GM19023 (cell line): ENCODE data around the gene GNA15.

Source experiments
- ATAC-seq: cut with Tn5 transposase; IDR thresholded peaks from one replicate; pipeline ENCODE4 v1.9.1; 2021; ENCODE audit warnings: mild to moderate bottlenecking, moderate library complexity; ENCODE audit not compliant: unreplicated experiment

Gene GNA15

DNA sequence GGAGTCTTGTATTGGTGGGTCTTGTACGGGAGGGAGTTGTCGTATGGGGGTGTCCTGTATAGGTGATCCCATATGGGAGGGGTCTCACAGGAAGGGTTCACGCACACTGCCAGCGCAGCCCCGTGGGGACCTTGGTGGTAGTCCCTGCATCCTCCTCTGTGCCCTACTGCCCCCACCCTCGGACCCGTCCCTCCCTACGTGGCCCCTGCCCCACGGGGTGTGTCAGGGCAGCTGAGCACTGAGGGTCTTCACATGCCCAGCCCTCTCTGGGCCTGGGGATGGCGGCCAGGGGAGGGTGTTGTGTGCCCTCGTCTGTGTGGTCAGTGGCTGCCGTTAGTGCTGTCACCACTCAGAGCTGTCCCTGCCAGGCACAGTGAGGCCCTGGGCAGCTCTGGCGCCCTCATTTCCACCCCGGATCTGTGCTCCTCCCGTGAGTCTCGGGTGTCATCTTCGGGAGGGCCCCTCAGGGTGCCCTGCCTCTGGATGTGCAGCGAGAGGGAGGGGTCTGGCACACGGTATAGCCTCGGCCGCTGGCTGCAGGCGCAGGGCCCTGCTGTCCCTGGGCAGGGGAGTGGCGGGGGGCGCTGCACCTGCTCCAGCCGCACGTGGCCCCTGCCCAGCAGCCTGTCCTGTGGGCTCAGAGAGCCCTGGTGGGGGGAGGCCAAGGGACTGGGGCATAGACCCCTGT lies 16.0 kb upstream of the GNA15 start:
- no peak for ATAC-seq

DNA sequence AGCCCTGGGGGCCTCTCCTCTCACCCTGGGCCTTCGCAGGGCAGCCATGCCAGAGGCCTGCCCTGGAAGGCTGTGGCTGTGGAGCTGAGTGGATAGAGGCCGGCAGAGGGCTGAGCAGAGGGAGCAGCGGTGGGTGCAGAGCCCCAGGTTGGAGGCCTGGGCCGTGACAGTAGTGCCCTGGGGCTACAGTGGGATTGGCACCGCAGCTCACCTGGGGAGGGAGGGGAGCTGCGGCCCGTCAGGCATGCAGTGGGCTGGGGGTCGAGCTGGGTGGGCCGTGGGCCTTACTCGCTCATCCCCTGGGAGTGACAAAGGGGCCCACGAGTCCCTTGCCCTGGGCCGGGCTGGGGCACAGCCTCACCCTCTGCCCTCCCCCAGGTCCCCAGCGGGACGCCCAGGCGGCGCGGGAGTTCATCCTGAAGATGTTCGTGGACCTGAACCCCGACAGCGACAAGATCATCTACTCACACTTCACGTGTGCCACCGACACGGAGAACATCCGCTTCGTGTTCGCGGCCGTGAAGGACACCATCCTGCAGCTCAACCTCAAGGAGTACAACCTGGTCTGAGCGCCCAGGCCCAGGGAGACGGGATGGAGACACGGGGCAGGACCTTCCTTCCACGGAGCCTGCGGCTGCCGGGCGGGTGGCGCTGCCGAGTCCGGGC lies 15.1 kb upstream of the GNA15 start:
- no peak for ATAC-seq

DNA sequence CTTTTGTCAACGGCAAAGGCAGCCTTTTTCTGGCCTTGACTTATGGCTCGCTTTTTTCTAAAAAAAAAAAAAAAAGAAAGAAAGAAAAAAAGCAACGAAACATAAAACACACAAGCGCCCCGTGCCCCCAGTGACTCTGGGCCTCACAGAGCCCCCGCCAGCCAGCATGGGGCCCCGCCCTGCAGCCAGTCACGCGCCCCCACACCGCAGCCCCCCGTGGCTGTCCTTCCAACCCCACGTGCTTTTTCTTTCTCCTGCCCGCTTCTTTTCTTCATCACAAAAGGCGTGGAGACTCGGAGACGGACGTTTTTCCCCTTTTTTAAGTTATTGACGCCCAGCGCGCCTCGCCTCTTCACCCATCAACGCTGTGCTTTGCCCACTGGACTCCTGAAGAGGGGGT lies 14.4 kb upstream of the GNA15 start:
- ATAC-seq = no peak

DNA sequence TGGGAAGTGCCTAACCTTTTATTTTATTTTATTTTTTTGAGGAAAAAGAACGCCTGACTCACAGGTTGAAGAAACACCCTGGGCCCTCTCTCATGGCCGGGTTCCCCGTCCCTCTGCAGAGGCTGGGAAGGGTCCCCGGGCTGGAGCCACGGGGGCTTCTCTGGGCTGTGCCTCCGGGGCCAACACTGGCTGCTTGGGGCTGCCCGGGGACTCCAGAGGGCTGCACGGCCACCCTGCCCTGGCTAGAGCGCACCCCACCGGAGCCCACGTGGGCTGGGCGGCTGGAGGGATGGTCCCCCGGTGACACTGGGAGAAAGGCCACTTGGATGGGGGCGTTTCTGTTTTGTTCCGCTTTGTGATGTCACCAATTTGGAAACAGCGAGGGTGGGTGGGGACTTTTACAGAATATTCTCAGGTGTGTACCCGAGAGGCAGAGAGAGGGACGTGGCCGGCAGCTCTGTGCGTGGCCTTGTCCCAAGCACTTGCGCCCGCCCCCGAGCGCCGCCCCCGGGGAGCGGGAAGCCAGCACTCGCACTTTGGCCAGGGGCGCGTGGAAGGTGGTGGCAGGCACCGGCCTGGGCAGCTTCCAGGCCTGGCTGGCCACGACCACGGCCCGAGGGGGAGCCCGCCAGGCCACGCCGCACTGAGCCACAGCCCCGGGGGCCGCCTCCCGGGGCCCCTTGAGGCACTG lies 13.9 kb upstream of the GNA15 start:
- no peak for ATAC-seq

DNA sequence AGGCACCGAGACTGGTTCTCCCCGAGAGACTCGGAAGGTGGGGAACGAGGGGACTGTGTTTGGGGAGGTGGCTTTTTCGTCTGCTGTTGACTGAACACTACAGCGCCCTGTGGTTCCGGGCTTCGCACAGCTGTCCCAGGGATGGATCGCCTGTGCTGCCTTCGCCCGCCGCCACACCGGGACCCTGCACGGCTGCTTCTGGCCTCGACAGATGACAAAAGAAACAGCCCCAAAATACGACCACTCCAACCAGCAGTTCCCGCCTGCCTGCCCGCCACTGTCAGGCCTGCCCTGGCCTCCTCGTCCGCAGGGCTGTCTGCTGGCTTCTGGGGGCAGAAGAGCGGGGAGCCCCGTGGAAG lies 13.3 kb upstream of the GNA15 start:
- ATAC-seq = no peak

DNA sequence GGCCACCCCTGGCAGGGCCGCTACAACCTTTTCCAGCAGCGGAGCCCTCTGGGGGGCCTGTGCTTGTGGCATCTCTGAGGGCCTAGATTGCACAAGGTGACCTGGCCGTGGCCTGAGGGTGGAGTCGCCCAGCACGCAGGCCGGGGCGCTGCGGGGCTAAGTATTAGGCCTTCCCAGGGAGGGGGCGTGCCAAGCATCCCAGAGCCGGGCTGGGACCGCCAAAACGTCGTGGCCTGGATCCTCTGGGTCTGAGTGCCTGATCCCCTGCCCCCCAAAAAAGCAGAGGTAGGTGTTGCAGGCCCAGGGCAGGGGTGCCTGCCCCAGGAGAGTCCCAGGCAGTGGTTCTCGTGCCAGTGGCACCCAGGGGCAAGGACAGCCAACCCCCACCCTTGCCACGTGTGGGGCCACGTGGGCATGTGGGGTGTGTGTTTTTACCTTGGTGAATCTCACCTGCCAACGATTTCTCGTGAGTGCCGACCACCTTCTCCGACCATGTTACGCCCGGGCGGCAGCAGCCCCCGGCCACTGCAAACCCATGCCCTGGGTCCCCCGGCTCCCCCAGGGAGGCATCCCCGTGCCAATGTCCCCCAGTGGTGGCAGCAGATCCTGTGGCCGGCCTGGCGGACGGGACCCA lies 12.6 kb upstream of the GNA15 start:
- no peak for ATAC-seq

DNA sequence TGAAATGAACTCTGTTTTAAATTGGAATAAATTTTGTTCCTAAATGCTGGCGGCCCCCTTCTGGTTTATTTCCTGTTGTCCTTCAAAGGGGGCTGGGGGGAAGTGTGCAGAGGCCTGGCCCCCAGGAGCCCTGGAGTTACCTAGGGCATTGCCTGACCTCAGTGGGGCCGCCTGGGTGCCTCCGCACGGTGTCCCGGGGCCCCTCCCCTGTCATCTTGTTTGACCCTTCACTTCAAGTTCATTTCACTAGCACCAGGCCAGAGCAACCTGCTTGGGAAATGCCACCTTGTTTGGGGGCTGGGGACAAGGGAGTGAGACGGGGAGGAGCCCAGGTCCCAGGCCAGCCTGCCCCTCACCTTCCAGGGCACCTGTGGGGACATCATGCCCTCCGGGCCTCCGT lies 11.9 kb upstream of the GNA15 start:
- no peak for ATAC-seq

DNA sequence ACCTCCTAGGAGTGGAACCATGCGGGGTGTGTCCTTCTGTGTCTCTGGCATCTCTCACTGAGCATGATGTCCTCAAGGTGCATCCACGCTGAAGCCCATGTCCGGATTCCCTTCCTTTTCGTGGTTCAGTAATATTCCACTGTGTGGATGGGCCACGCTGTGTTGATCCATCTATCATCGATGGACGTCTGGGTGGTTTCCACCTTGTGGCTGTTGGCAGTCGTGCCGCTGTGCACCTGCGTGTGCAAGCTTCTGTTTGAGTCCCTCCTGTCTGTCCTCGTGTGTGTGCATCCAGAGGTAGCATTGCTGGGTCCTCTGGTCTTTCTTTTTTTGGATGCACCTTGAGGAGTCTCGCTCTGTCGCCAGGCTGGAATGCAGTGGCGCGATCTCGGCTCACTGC lies 11.2 kb upstream of the GNA15 start:
- ATAC-seq = no peak

DNA sequence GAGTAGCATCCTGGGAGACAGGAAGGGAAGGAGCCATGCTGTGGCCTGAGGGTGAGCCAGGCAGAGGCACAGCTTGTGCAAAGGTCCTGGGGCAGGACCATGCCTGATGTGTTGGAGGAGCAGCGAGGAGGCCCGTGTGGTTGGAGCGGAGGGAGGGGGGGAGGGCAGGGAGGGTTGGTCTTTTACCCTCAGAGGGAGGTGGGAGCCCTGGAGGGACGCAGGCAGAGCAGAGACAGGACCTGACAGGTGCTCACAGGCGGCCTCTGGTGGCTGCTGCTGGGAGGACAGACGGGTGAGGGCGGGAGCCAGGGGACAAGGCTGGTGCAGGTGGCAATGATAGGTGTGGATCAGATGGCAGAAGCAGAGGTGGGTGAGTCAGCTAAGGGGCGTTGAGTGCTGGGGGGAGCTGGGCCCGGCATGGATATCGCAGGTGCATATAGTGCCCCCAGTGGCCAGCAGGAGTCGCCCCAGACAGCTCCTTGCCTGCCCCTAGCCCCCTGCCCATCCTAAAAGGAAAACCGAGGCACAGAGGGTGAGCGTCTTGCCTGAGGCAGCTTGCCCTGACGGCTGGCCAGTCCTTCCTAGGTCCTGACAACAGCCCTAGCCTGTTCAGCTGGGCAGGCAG lies 9.8 kb upstream of the GNA15 start:
- no peak for ATAC-seq

DNA sequence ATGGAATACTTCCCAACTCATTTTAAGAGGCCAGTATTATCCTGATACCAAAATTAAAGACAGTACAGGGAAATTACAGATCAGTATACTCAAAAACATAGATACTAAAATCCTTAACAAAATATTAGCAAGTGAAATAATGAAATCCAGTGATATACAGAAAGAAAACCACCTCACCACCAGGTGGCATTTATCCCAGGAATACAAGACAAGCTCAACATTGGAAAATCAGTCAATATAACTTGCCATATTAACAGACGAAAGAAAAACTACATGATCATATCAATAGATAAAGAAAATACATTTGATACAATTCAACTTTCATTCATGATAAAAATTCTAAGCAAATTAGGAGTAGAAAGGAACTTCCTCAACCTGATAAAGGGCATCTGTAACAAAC lies 6.7 kb upstream of the GNA15 start:
- no peak for ATAC-seq

DNA sequence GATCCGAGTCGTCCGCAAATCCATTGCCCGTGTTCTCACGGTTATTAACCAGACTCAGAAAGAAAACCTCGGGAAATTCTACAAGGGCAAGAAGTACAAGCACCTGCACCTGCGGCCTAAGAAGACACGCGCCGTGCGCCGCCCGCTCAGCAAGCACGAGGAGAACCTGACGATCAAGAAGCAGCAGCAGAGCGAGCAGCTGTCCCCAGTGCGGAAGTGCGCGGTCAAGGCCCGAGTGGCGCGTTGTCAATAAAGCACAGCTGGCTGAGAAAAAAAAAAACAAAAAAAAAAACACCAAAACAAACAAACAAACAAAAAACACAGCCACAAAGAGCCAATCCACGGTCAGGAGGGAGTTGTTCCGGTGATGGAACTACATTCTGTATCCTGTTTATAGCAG lies 4.7 kb upstream of the GNA15 start:
- ATAC-seq = no peak

DNA sequence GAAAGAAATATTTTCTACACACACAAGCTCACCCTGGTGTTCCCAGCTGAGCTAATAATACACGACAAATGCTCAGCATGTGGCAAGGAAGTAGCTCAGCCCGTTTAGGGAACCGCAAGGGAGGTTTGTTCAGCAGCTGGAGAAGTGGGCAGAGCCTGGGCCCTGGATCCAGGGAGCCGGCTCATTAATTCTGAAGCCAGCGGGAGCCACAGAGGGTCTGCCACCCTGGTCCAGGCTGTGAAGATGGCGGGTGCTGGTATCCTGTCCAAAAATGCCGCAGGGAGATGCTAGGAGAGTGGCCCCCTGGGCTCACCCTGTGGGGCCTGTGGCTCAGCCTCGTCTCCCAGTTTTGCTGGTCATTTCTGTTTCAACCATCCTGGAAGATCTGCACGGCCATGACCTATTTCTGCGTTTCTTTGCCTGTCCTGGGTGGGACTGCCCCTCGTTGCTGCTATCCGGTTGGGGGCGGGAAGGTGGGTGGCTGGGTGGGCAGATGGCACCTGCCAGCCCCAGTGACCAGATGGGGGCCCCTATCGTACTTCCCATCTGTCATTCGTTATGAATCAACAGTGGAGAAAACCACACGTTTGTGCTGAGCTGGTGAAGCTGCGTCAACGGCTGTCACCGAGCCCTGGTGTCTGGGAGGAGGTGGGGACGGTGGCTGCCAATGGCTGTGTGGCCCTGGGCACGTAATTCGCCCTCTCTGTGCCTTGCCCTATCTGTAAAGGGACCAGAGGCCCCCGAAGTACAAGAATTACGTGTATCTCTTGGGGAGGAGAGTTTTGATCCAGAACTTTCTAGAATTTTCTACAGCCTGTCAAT lies 2.7 kb upstream of the GNA15 start:
- no peak for ATAC-seq

DNA sequence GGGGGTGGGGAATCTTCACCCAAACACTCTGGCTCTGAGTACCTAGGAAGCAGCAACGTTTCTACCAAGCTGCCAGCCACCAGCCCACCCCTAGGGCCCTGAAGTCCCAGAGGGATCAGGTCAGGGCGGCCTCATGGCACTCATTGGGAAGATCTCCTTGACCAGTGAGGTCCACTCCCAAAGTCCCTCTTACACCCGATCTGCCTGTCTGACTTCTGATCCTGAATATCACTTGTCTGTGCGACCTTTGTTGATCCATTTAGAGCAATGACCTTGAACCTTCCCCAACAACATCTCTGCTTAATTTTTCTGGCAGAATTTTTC lies 2.1 kb upstream of the GNA15 start:
- no peak for ATAC-seq

DNA sequence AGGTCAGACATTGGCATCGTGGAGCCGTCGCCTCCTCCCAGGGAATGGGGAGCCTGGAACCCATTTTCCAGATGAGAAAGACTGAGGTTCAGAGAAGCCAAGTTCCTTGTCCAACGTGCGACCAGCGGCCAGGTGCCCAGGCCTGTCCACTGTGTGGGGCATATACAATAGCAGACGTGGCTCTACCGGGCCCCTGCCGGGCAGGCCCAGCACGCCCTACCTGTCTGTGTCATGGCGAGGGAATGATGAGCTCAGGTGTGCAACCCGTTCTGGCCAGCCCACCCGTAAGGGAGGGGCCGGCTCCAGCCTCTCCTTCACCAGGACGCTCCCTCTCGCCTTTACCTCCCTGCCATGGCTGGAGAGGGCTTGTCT lies 837 bp downstream of the GNA15 start:
- no peak for ATAC-seq

DNA sequence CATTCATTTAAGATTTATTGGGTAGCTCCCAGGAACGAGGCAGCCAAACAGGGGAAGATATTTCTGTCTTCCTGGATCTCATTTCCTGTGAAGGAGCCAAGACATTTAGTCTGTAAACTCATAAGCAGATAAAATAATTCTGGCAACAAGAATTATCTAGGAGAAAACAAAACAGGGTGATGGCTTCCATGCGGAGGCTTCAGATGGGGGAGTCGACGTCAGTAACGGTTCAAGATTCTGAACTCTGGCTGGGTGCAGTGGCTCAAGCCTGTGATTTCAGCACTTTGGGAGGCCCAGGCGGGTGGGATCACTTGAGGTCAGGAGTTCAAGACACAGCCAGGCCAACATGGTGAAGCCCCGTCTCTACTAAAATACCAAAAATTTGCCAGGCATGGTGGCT lies 1.3 kb downstream of the GNA15 start:
- ATAC-seq = no peak

DNA sequence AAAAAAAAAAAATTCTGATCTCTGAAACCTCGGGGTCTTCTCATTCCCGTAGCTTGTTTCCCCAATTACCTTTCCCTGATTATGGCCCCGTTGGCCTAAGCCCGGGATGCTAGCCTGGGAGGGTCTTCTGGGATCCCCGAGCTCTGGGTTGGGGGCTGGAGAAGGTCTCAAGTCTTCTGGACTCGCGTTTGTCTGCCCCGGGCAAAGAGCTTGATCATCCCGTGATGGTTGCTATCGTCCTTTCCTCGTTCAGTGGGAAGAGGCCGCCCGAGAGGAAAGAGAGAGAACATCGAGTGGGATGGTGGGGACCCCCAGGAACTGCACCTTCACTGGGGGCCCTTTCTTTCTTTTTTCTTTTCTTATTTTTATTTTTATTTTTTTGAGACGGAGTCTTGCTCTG lies 2.4 kb downstream of the GNA15 start:
- no peak for ATAC-seq

DNA sequence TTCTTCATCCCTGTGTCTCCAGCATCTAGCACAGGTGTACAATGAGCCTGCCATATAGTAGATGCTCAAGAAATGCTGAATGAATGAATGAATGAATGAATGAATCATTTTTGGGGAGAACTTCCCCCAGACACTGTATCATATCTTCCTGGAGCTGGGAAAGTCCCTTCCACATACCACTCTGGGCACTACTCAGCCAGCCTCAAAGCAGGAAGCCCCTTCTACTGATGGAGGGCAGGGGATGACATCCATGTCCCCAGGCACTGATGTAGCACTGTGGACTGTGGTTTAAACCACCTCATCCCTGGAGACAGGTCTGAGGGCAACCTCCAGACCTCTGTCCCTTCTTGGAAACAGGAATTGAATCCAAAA lies 4.8 kb downstream of the GNA15 start:
- no peak for ATAC-seq

DNA sequence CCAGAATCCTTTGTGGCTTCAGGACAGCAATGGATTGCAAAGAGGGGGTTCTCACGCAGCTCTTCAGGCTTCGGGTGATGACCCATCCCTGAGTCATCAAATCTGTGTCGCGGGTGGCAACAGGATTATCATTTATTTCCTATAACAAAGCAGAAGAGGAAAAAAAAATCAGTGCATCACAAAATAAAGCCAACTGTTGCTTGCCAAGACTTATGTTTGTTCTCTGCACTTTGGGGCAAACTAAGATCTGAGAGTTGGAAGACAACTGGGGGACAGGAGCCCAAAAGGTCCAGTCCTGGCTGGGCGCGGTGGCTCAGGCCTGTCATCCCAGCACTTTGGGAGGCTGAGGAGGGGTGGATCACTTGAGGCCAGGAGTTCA lies 6.4 kb downstream of the GNA15 start:
- no peak for ATAC-seq

DNA sequence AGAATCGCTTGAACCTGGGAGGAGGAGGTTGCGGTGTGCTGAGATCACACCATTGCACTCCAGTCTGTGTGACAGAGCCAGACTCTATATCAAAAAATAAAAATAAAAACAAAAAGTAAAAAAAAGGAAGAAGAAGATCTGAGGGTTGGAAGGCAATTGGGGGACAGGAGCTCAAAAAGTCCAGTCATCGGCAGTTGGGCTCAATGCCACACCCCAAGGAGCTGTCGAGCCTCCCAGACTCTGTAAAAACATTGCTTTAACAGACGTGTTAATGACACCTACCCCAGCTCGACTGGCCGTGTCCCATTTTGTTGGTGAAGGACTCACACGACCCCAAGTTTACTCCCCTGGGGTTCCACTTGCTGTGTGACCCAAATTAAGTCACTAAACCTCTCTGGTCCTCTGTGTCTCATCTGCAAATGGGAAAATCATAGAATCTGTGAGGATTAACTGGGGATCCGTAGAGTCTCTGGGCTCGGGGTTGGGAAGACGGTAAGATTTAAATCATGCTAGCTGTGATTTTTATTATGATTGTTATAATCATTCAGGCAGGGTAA lies 7.0 kb downstream of the GNA15 start:
- no peak for ATAC-seq

DNA sequence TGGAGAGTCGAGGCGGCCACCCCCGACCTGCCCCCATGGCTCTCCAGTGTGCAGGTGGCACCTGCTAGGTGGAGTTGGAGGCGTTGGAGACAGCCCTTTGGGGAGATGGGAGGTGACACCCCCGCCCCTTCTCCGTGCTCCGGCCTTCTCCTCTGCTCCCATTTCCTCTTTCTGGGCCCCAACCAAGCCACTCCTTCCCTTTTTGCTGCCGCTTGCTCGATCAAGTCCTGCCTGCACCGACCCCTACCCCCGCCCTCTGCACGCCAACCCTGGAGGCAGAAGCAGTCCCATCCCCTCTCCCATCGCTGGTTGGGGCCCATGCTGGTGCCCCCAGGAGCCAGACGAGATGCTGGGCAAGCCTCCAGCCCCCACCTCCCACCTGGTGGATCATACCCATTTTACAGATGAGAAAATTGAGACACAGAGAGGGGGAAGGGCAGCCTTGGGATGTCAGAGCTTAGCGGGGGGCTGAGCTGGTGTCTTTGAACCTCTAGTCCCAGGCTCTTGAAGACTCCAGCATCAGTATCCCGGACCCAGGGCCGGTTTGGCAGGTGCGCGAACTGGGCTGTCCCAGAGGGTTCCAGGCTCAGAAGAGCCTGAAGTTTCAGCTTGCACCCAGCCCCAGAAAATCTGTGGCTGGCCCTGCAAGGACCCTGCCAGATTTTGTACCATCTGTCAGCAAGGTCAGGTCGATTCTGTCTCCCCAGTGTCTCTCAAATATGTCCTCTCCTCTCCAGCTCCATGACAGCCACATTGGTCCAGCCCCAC lies 10.3 kb downstream of the GNA15 start:
- no peak for ATAC-seq
